Measurements from ENCODE around the gene F11. TPM values are rescaled to one million over a fixed set of nuclear protein-coding genes. Genes with fewer than 3 reads are reported as not detected.

Gene F11
- total RNA-seq, 2 donors from 2014 or later: 18.4 to 53.1 TPM

- TF ChIP-seq CTCF (IDR thresholded peaks at IDR 0.05): no peak
- TF ChIP-seq POLR2A (IDR thresholded peaks at IDR 0.05): no peak
- no peaks in the 10 kb centered on the region for H3K27me3 ChIP-seq
- H3K36me3 ChIP-seq (replicated peaks in 1 of 2; ENCODE audit: insufficient read depth in 1 of 2, low read depth in 2 of 2): no peaks in the 10 kb centered on the region
- 68 to 73% methylated on average over 8 of the region's 8 CpGs for WGBS, 2 donors
- intact Hi-C loops (cut with DNase I): no loop called here
- H3K27ac ChIP-seq: no peak overlapping the region
- H3K4me1 ChIP-seq: peaks cover 19% of the 10 kb centered on the region
- no peak for ATAC-seq
- no peaks in the 10 kb centered on the region for H3K9me3 ChIP-seq
- H3K4me3 ChIP-seq: no peak overlapping the region
- no peak for DNase-seq
Measured at GRCh38 chr4:186249785-186250754, 15.9 kb upstream of the F11 start.

- TF ChIP-seq POLR2A (IDR thresholded peaks at IDR 0.05) (no peak), CTCF (IDR thresholded peaks at IDR 0.05) (no peak)
- Histone ChIP-seq H3K4me3 (no peak overlapping the region), H3K4me1 (peaks cover 19% of the 10 kb centered on the region), H3K36me3 (replicated peaks in 1 of 2; ENCODE audit: insufficient read depth in 1 of 2, low read depth in 2 of 2) (no peaks in the 10 kb centered on the region), H3K9me3 (no peaks in the 10 kb centered on the region), H3K27ac (no peak overlapping the region), H3K27me3 (no peaks in the 10 kb centered on the region)
- intact Hi-C loops (cut with DNase I): no loop called here
- DNase-seq (no peak), ATAC-seq (no peak)
- WGBS, 2 donors: 12 to 22% methylated on average over 2 of the region's 2 CpGs
Measured at GRCh38 chr4:186250760-186251159, 15.2 kb upstream of the F11 start.

DNA sequence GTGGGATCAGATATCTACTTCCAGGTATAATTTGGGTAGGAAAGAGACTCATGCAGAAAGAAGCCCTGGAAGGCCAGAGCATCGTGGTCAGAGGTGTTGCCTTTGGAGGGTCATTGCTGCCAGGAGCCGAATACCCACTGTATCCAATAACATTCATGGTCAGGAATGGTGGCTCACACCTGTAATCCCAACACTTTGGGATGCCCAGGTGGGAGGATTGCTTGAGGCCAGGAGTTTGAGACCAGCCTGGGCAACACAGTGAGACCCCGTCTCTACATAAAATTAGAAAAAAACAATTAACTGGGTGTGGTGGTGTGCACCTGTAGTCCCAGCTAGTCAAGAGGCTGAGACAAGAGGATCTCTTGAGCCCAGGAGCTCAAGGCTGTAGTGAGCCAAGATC is 10.9 kb upstream of the F11 start:
- DNase-seq (no peak), ATAC-seq (no peak)
- Histone ChIP-seq H3K27me3 (no peaks in the 10 kb centered on the region), H3K4me3 (no peak overlapping the region), H3K4me1 (peaks cover 19% of the 10 kb centered on the region), H3K36me3 (replicated peaks in 1 of 2; ENCODE audit: insufficient read depth in 1 of 2, low read depth in 2 of 2) (no peaks in the 10 kb centered on the region), H3K27ac (no peak overlapping the region), H3K9me3 (no peaks in the 10 kb centered on the region)
- intact Hi-C loops (cut with DNase I): no loop called here
- WGBS, 2 donors: 95 to 100% methylated on average over 3 of the region's 3 CpGs
- TF ChIP-seq POLR2A (IDR thresholded peaks at IDR 0.05) (no peak), CTCF (IDR thresholded peaks at IDR 0.05) (no peak)

- 93 to 95% methylated on average over 12 of the region's 12 CpGs for WGBS, 2 donors
Measured at GRCh38 chr4:186258216-186258811, 7.7 kb upstream of the F11 start.

More at GRCh38 chr4:186258216-186258811, 7.7 kb upstream of the F11 start:
- H3K4me1 ChIP-seq: peaks cover 18% of the 10 kb centered on the region
- H3K27me3 ChIP-seq: no peaks in the 10 kb centered on the region
- H3K36me3 ChIP-seq (replicated peaks in 1 of 2; ENCODE audit: insufficient read depth in 1 of 2, low read depth in 2 of 2): no peaks in the 10 kb centered on the region
- intact Hi-C loops (cut with DNase I): no loop called here
- no peak for DNase-seq
- H3K27ac ChIP-seq: no peak overlapping the region
- ATAC-seq: no peak
- no peaks in the 10 kb centered on the region for H3K9me3 ChIP-seq
- no peak for TF ChIP-seq POLR2A (IDR thresholded peaks at IDR 0.05)
- TF ChIP-seq CTCF (IDR thresholded peaks at IDR 0.05): no peak
- H3K4me3 ChIP-seq: no peak overlapping the region

Data from body of pancreas (tissue), 4 donors.